Measurements from ENCODE around the gene MOV10L1.

The MOV10L1 gene

GRCh38 chr22:50089682-50090411 is at the start of gene MOV10L1:
MOV10L1 (plus strand) TSS chr22:50090006; CDS start chr22:50090089, 83 bp downstream.
- DNase-seq = peak; percentile 80

DNA sequence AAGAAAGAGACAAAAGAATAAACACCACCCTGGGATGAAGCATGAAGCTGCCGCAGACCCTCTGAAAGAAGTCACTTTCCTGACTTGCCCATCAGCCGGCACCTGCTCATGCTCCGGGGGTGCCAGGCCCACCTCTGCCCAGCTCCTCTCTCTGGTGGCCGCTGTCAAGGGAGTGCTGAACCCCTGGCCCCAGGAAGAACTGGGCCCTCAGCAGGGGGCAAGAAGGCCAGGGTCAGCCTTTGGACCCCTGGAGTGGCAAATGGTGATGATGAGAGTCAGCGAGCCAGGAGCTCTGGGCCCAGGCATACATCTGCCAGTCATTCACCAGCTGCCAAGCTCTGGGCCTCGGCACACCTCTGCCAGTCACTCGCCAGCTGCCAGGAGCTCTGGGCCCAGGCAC is 49.1 kb upstream of the MOV10L1 start:
- no peak for DNase-seq

- DNase-seq = no peak
Observed at GRCh38 chr22:50041361-50042065, 48.3 kb upstream of the MOV10L1 start.

GRCh38 chr22:50044485-50045118 is 45.2 kb upstream of the MOV10L1 start:
- peak; percentile 12 for DNase-seq

GRCh38 chr22:50045211-50046018 is 44.4 kb upstream of the MOV10L1 start:
- no peak for DNase-seq

GRCh38 chr22:50046019-50046415 is 43.8 kb upstream of the MOV10L1 start:
- DNase-seq = no peak

- DNase-seq = no peak
Observed at GRCh38 chr22:50046481-50047245, 43.1 kb upstream of the MOV10L1 start.

- DNase-seq = no peak
Observed at GRCh38 chr22:50047346-50047745, 42.5 kb upstream of the MOV10L1 start.

DNA sequence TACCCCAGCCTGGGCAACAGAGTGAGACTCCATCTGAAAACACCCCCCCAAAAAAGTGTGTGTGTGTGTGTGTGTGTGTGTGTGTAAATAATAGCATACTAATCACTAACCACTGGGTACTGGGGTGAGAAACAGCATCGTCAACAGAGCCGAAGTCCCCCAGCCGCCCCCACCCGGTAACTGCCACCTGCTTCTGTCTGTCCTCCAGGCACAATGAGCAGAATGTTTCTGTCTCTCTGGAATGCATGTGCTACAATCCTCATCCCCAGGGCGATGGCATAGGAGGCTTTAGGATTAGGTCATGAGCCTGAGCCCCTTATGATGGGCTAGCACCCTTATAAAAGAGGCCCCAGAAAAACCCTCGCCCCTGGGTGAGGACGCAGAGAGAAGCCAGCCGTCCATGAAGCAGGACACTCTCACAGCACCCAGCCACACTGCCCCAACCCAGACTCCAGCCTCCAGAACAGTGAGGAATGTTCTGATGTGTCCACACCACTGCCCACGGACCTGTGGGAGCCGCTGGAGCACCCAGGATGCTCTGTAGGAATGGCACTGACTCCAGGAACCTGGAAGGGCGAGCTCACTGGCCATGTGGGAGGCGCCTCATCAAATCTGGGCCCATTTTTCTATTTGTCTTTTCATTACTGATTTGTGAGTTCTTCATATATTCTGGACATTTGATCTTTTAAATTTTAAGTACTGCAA is 41.6 kb upstream of the MOV10L1 start:
- DNase-seq = no peak

GRCh38 chr22:50048836-50049235 is 41.0 kb upstream of the MOV10L1 start:
- DNase-seq = no peak

- DNase-seq = no peak
Observed at GRCh38 chr22:50049299-50050195, 40.3 kb upstream of the MOV10L1 start.

GRCh38 chr22:50051930-50052329 is 37.9 kb upstream of the MOV10L1 start:
- DNase-seq = no peak

DNA sequence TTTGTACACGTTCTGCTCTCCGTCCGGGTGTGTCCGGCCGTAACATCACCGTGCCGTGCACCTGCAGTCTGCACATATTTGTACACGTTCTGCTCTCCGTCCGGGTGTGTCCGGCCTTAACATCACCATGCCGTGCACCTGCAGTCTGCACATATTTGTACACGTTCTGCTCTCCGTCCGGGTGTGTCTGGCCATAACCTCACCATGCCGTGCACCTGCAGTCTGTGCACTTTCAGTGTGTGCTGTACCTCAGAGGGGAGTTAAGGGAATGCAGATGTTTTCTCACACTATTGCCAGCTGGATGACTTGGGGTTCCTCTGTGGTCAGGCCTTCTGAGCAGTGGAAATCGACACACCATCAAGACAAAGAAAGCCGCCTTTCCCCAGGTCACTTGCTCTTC is 35.9 kb upstream of the MOV10L1 start:
- DNase-seq = no peak

GRCh38 chr22:50056214-50056972 is 33.4 kb upstream of the MOV10L1 start:
- no peak for DNase-seq

GRCh38 chr22:50057278-50058060 is 32.3 kb upstream of the MOV10L1 start:
- DNase-seq = no peak

DNA sequence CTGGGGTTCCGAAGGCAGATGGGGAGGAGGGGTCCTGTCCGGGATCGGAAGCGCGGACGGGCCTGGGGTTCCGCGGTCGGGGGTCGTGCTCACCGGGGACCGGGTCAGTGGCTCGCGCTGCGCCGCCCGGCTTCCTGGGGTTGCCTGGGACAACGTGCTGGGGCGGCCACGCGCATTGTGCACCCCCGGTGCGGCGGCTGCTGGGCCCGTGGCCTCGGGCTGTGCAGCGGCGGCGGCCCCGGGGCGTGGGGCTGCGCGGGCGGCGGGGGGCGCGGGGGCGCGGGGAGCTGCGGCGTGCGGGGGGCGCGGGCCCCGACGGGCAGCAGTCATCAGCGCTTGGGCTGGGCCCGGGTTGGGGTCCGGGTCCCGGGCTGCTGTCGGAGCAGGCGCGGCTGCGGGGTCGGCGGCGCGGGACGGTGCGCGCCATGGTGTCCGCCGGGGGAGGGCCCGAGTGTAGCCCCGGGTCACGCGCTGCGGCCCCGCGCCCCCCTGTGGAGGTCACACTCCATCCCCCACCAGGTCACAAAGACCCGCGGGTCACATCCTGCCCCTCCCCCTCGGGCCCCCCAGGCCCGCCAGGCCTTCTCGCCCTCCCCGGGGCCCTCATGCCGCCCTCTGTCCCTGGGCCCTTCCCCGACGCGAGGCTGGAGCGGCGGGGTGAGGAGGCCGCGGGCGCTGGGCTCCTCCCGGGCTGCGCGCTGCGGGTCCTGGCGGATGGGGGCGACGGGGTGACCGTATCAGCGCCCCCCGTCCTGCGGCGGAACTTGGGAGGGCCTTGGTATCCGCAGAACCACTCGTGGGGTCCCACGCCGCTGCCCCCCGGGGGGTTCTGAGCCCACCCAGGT is 31.5 kb upstream of the MOV10L1 start, which contains the start of gene TTLL8:
TSS of gene TTLL8 (minus strand) at position 238 of the 845 bp plus-strand sequence.
- no peak for DNase-seq
